ENCODE data around the gene GSTO1.

Gene GSTO1

DNA sequence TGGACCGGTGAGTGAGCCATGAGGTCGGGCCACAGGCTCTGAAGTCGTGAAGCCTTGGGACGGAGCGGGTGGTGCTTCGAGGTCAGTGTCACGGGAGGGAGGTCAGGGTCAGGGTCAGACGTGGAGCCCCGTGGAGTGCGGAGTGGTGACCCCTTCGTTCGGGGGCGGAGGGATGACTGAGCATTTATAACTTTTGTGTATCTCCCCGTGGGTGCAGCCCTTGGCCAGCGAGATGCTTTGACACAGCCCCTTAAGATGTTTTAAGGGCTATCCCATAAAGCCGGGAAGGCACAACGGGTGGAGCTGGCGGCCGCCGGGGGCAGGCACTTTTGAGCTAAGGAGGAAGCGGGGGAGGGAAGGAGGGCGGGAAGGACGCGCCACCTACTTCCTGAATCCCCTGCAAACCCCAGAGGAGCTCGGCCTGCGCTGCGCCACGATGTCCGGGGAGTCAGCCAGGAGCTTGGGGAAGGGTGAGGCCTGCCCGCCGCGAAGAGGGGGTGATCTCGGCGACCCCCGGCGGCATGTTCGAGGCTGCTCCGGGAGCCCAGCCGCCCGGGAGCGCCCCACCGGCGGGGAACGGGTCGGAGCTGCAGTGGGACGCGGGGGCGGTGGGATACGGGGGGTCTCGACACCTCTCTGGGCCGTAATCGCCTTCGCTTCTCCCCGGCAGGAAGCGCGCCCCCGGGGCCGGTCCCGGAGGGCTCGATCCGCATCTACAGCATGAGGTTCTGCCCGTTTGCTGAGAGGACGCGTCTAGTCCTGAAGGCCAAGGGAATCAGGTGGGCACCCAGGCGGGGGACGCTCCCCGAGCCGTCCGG, at the start of gene GSTO1:
GSTO1 (plus strand) TSS at position 400 of the 818 bp plus-strand sequence; CDS start at position 437, 37 bp downstream.
- in situ Hi-C loops (cut with MboI; ENCODE audit: low sequenced_read_pairs, unreplicated experiment): no loop called here
- peak; percentile 81 for DNase-seq (ENCODE audit: low spot score)
- TF ChIP-seq, protein P1, sequence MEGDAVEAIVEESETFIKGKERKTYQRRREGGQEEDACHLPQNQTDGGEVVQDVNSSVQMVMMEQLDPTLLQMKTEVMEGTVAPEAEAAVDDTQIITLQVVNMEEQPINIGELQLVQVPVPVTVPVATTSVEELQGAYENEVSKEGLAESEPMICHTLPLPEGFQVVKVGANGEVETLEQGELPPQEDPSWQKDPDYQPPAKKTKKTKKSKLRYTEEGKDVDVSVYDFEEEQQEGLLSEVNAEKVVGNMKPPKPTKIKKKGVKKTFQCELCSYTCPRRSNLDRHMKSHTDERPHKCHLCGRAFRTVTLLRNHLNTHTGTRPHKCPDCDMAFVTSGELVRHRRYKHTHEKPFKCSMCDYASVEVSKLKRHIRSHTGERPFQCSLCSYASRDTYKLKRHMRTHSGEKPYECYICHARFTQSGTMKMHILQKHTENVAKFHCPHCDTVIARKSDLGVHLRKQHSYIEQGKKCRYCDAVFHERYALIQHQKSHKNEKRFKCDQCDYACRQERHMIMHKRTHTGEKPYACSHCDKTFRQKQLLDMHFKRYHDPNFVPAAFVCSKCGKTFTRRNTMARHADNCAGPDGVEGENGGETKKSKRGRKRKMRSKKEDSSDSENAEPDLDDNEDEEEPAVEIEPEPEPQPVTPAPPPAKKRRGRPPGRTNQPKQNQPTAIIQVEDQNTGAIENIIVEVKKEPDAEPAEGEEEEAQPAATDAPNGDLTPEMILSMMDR (IDR thresholded peaks at IDR 0.05; ENCODE audit: borderline replicate concordance, control extremely low read depth, extremely low read depth, insufficient read depth, missing control alignments): no peak

DNA sequence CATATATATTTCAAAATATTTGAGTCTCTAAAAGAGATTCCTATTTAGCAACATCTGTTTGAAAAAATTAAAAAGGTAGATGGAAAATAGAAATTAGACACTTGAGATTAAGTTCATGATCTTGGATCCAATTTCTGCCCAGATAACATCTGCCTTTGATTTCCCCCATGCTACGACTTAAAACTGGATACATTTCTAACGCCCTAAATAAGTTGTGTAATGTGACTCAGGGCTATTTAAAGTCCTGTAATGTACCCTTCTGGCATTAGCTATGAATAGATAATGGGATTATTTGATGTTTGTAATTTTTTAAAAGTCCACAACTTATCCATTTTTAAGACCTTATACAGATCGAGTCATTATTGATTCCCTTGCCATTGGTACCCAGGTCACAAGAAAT, 46.0 kb upstream of the GSTO1 start:
- in situ Hi-C loops (cut with MboI; ENCODE audit: low sequenced_read_pairs, unreplicated experiment): loop anchor here (25.0 kb wide), 1 partner anchor 321 kb away; no protein-coding TSS in a partner anchor
- DNase-seq (ENCODE audit: low spot score): no peak

DNA sequence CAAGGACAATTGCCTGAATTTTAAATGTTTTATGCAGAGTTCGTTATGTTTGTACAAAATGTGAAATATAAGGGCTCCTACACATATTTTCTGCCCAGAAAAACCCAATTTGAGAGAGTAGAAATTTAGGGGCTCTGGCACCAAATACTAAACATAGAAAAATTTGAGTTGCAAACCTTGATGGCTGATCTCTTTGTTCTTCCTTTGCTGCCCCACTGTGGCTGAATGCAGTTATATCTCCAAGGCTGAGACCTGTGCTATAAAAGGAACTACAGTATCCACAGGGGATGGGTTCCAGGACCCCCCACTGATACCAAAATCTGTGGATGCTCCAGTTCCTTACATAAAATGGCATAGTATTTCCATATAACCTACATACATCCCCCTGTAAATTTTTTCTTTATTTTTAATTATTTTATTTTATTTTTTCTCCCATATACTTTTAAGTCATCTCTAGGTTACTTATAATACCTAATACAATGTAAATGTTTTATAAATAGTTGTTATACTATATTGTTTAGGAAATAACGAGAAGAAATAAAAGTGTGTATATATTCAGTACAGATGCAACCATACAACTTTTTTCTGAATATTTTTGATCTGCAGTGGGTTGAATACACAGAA, 45.0 kb upstream of the GSTO1 start:
- TF ChIP-seq, protein P1 (IDR thresholded peaks at IDR 0.05; ENCODE audit: borderline replicate concordance, control extremely low read depth, extremely low read depth, insufficient read depth, missing control alignments): peak; percentile 32
- peak; percentile 47 for DNase-seq (ENCODE audit: low spot score)
- in situ Hi-C loops (cut with MboI; ENCODE audit: low sequenced_read_pairs, unreplicated experiment): loop anchor here (25.0 kb wide), 1 partner anchor 322 kb away; no protein-coding TSS in a partner anchor

More for the DNA sequence above, 46.0 kb upstream of the GSTO1 start:
- TF ChIP-seq, protein P1 (IDR thresholded peaks at IDR 0.05; ENCODE audit: borderline replicate concordance, control extremely low read depth, extremely low read depth, insufficient read depth, missing control alignments): no peak

DNA sequence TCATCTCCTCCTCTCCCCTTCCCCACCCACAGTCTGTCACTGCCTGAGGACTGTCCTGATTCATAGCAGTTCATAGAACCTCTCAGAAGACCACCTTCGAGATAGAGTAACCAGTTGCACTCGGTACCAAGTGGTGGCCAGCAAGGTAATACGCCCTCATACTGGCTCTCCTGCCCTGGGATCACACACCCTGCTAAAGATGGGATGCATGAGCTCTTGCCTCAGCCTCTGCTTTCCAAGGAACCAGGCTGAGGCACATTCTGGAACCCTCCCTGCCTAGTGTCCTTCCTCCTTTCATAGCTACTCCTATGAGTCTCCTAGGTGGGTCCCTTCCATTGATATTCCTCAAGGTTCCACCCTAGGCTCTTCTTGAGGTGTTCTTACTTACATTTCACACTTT, 38.1 kb upstream of the GSTO1 start:
- in situ Hi-C loops (cut with MboI; ENCODE audit: low sequenced_read_pairs, unreplicated experiment): loop anchor here (25.0 kb wide), 1 partner anchor 329 kb away; no protein-coding TSS in a partner anchor

DNA sequence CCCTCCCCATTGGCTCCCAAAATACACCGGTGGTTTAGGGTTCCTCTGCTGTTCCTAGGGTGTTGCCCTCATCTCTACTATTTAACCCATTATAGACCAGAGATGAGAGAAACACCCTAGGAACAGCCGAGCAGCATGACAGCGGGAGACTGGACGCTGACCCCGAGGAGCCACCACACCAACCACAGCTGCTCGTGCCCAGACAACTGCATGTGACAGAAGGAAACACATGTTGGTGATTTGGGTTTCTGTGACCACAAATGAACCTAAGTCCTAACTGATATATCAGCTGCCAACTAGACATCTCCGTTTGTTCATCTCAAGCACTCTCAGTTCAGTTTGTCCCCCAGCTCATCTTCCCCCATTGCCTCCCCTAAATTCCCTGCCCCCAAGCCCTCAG, 35.9 kb upstream of the GSTO1 start:
- in situ Hi-C loops (cut with MboI; ENCODE audit: low sequenced_read_pairs, unreplicated experiment): loop anchor here (25.0 kb wide), 1 partner anchor 331 kb away; no protein-coding TSS in a partner anchor
- no peak for DNase-seq (ENCODE audit: low spot score)
- TF ChIP-seq, protein P1 (IDR thresholded peaks at IDR 0.05; ENCODE audit: borderline replicate concordance, control extremely low read depth, extremely low read depth, insufficient read depth, missing control alignments): no peak

More for the DNA sequence above, 38.1 kb upstream of the GSTO1 start:
- no peak for DNase-seq (ENCODE audit: low spot score)
- TF ChIP-seq, protein P1 (IDR thresholded peaks at IDR 0.05; ENCODE audit: borderline replicate concordance, control extremely low read depth, extremely low read depth, insufficient read depth, missing control alignments): no peak

DNA sequence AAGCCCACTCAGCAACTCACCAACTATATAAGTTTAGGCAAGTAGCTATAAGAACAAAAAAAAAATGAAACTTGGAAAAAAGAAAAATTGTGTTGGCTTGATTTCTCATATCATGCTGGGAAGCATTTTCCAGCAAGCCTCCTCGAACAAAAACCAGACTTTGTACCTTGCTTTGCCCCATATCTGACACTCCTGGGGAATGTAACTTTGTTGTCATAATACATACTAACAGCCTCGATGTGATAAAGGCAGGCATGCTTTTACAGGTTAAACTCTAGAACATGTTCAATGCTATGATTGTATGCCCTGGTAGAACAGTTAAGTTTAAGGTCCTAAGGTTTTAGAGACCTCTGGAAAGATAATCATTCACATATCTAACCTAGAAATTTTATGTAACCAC, 34.2 kb upstream of the GSTO1 start:
- TF ChIP-seq, protein P1 (IDR thresholded peaks at IDR 0.05; ENCODE audit: borderline replicate concordance, control extremely low read depth, extremely low read depth, insufficient read depth, missing control alignments): no peak
- DNase-seq (ENCODE audit: low spot score): no peak
- in situ Hi-C loops (cut with MboI; ENCODE audit: low sequenced_read_pairs, unreplicated experiment): loop anchor here (25.0 kb wide), 1 partner anchor 333 kb away; no protein-coding TSS in a partner anchor

Data from GM13976 (cell line).